HG03457 (cell line): ENCODE measurements around the gene DDHD1.
"Not testable (repeated sequence)": the region's sequence is repeated elsewhere in the genome, so short reads cannot be mapped to it uniquely, and the experiment has no call there.

Experiments
- ATAC-seq: cut with Tn5 transposase; IDR thresholded peaks from one replicate; pipeline ENCODE4 v1.9.1; 2021; ENCODE audit warnings: moderate number of reproducible peaks; ENCODE audit not compliant: unreplicated experiment

The DDHD1 gene

GRCh38 chr14:53152887-53153701, at the start of gene DDHD1:
Gene DDHD1 (minus strand): TSS chr14:53153323. CDS start chr14:53153098, 225 bp downstream.
- peak; percentile 54 for ATAC-seq

GRCh38 chr14:53195949-53196348, 42.8 kb upstream of the DDHD1 start:
- ATAC-seq = no peak

- no peak for ATAC-seq
These were observed 40.1 kb upstream of the DDHD1 start for GRCh38 chr14:53193193-53193592.

GRCh38 chr14:53192052-53192760, 39.1 kb upstream of the DDHD1 start:
- ATAC-seq = no peak

GRCh38 chr14:53190938-53191337, 37.8 kb upstream of the DDHD1 start:
- no peak for ATAC-seq

GRCh38 chr14:53187921-53188463, 34.9 kb upstream of the DDHD1 start:
- no peak for ATAC-seq

GRCh38 chr14:53186532-53186931, 33.4 kb upstream of the DDHD1 start:
- ATAC-seq = no peak

GRCh38 chr14:53183611-53184010, 30.5 kb upstream of the DDHD1 start:
- ATAC-seq = no peak

- no peak for ATAC-seq
These were observed 29.9 kb upstream of the DDHD1 start for GRCh38 chr14:53183056-53183455.

GRCh38 chr14:53181463-53182081, 28.4 kb upstream of the DDHD1 start:
- ATAC-seq = not testable (repeated sequence)

GRCh38 chr14:53180272-53181221, 27.4 kb upstream of the DDHD1 start:
- ATAC-seq = no peak

GRCh38 chr14:53179486-53180005, 26.4 kb upstream of the DDHD1 start:
- not testable (repeated sequence) for ATAC-seq

GRCh38 chr14:53175375-53175774, 22.3 kb upstream of the DDHD1 start:
- no peak for ATAC-seq

- ATAC-seq = no peak
These were observed 21.8 kb upstream of the DDHD1 start for GRCh38 chr14:53174918-53175317.

GRCh38 chr14:53168786-53169185, 15.7 kb upstream of the DDHD1 start:
- no peak for ATAC-seq

GRCh38 chr14:53167602-53168328, 14.6 kb upstream of the DDHD1 start:
- ATAC-seq = no peak

GRCh38 chr14:53161758-53162435, 8.8 kb upstream of the DDHD1 start:
- ATAC-seq = no peak

- ATAC-seq = no peak
These were observed 3.1 kb upstream of the DDHD1 start for GRCh38 chr14:53156238-53156637.

- ATAC-seq = no peak
These were observed 584 bp upstream of the DDHD1 start for GRCh38 chr14:53153702-53154112.
